HL-60 (cell line): ENCODE results near the gene DHFR.

Experiments
- DNase-seq, 2 experiments: peaks; one replicate each; pipeline ENCODE4 v3.0.0-alpha.2; 2010 to 2020; ENCODE audit warnings: low read depth in 1 of 2, low spot score in 1 of 2
- H3K27ac ChIP-seq: fragments of 250-450 bp; sonication (Bioruptor Pico); replicated peaks from 2 replicates; pipeline ENCODE4 v1.5.1; 2020; ENCODE audit warnings: mild to moderate bottlenecking, moderate library complexity
- H3K27me3 ChIP-seq: fragments of 250-450 bp; sonication (Bioruptor Pico); 2 replicates; pipeline ENCODE4 v1.5.1; 2021; ENCODE audit warnings: mild to moderate bottlenecking, moderate library complexity; ENCODE audit not compliant: insufficient read depth, poor library complexity, severe bottlenecking
- H3K4me3 ChIP-seq: replicated peaks from 2 replicates; pipeline ENCODE4 v1.5.1; 2011; ENCODE audit warnings: mild to moderate bottlenecking, control low read depth, low read length; ENCODE audit not compliant: insufficient read depth
- GABPA ChIP-seq: IDR thresholded peaks from 2 replicates; pipeline ENCODE4 v1.6.1; 2012; ENCODE audit warnings: low read depth
- POLR2AphosphoS5 ChIP-seq: IDR thresholded peaks from 2 replicates; pipeline ENCODE4 v1.6.1; 2012; ENCODE audit warnings: low read depth
- SPI1 ChIP-seq: IDR thresholded peaks from 2 replicates; pipeline ENCODE4 v1.6.1; 2012; ENCODE audit warnings: low read depth, mild to moderate bottlenecking, borderline replicate concordance
- TF ChIP-seq, protein P1 (sequence below): IDR thresholded peaks from 2 replicates; pipeline ENCODE4 v1.6.1; 2012; ENCODE audit warnings: low read depth; ENCODE audit not compliant: insufficient replicate concordance
- TF ChIP-seq, protein P2 (sequence below): IDR thresholded peaks from one replicate; pipeline ENCODE4 v1.5.1; 2011; ENCODE audit warnings: low read length, control low read depth, inconsistent platforms; ENCODE audit not compliant: insufficient read depth

The DHFR gene

GRCh38 chr5:80641353-80641752, 13.4 kb downstream of the DHFR start:
- no peaks in the 10 kb centered on the region for H3K27me3 ChIP-seq
- TF ChIP-seq, protein P1, sequence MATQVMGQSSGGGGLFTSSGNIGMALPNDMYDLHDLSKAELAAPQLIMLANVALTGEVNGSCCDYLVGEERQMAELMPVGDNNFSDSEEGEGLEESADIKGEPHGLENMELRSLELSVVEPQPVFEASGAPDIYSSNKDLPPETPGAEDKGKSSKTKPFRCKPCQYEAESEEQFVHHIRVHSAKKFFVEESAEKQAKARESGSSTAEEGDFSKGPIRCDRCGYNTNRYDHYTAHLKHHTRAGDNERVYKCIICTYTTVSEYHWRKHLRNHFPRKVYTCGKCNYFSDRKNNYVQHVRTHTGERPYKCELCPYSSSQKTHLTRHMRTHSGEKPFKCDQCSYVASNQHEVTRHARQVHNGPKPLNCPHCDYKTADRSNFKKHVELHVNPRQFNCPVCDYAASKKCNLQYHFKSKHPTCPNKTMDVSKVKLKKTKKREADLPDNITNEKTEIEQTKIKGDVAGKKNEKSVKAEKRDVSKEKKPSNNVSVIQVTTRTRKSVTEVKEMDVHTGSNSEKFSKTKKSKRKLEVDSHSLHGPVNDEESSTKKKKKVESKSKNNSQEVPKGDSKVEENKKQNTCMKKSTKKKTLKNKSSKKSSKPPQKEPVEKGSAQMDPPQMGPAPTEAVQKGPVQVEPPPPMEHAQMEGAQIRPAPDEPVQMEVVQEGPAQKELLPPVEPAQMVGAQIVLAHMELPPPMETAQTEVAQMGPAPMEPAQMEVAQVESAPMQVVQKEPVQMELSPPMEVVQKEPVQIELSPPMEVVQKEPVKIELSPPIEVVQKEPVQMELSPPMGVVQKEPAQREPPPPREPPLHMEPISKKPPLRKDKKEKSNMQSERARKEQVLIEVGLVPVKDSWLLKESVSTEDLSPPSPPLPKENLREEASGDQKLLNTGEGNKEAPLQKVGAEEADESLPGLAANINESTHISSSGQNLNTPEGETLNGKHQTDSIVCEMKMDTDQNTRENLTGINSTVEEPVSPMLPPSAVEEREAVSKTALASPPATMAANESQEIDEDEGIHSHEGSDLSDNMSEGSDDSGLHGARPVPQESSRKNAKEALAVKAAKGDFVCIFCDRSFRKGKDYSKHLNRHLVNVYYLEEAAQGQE = no peak
- TF ChIP-seq POLR2AphosphoS5 (no peak), SPI1 (no peak), GABPA (no peak)
- TF ChIP-seq, protein P2, sequence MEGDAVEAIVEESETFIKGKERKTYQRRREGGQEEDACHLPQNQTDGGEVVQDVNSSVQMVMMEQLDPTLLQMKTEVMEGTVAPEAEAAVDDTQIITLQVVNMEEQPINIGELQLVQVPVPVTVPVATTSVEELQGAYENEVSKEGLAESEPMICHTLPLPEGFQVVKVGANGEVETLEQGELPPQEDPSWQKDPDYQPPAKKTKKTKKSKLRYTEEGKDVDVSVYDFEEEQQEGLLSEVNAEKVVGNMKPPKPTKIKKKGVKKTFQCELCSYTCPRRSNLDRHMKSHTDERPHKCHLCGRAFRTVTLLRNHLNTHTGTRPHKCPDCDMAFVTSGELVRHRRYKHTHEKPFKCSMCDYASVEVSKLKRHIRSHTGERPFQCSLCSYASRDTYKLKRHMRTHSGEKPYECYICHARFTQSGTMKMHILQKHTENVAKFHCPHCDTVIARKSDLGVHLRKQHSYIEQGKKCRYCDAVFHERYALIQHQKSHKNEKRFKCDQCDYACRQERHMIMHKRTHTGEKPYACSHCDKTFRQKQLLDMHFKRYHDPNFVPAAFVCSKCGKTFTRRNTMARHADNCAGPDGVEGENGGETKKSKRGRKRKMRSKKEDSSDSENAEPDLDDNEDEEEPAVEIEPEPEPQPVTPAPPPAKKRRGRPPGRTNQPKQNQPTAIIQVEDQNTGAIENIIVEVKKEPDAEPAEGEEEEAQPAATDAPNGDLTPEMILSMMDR = no peak
- no peak overlapping the region for H3K4me3 ChIP-seq
- no peak for DNase-seq
- no peak overlapping the region for H3K27ac ChIP-seq

- Histone ChIP-seq H3K27me3 (no peaks in the 10 kb centered on the region), H3K27ac (no peak overlapping the region), H3K4me3 (no peak overlapping the region)
- TF ChIP-seq GABPA = no peak
- TF ChIP-seq POLR2AphosphoS5 = no peak
- TF ChIP-seq, protein P2 = no peak
- TF ChIP-seq SPI1 = no peak
- TF ChIP-seq, protein P1 = no peak
- no peak for DNase-seq
These were observed 20.6 kb downstream of the DHFR start for GRCh38 chr5:80634193-80634592.

DNA sequence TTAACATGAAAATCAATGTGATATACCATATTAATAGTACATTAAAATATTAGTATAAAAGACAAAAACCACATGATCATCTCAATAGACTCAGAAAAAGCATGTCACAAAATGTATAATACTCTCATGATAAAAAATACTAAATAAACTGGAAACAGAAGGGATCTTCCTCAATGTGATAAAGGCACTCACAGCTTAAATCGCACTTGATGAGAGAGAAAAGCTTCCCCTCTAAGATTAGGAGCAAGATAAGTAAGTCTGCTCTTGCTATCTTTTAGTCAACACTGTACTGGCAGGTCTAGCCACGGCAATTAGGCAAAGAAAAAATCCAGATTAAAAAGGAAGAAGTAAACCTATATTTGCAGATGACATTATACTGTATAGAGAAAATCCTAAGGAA, 22.1 kb downstream of the DHFR start:
- TF ChIP-seq, protein P2 = no peak
- TF ChIP-seq, protein P1 = no peak
- TF ChIP-seq POLR2AphosphoS5 = no peak
- H3K27ac ChIP-seq = no peak overlapping the region
- H3K27me3 ChIP-seq = no peaks in the 10 kb centered on the region
- H3K4me3 ChIP-seq = no peak overlapping the region
- DNase-seq = no peak
